Prostate gland (tissue), 2 donors: ENCODE results near the gene ZNF423. TPM values are rescaled to one million over a fixed set of nuclear protein-coding genes. Genes with fewer than 3 reads are reported as not detected.

ENCODE experiments used
- DNase-seq: peaks from one replicate; pipeline ENCODE4 v3.0.0-alpha.2; 2019; ENCODE audit warnings: low spot score
- H3K27ac ChIP-seq, 2 donors: fragments of 200-600 bp; sonication (generic); 2 replicates each; pipeline ENCODE4 v1.5.1; 2017 to 2019
- H3K27me3 ChIP-seq: fragments of 200-600 bp; sonication (generic); replicated peaks from 2 replicates; pipeline ENCODE4 v1.5.1; 2019; ENCODE audit not compliant: insufficient read depth
- H3K36me3 ChIP-seq, 2 donors: fragments of 200-600 bp; sonication (generic); 1 replicate in 1 of 2; 2 replicates in 1 of 2; pipeline versions ENCODE4 v1.5.1 to v1.8.1; 2017 to 2019
- H3K4me1 ChIP-seq: fragments of 200-600 bp; sonication (generic); replicated peaks from 2 replicates; pipeline ENCODE4 v1.5.1; 2019
- H3K4me3 ChIP-seq, 2 donors: fragments of 200-600 bp; sonication (generic); 2 replicates each; pipeline ENCODE4 v1.5.1; 2017 to 2019
- H3K9me3 ChIP-seq: fragments of 200-600 bp; sonication (generic); 2 replicates; pipeline ENCODE4 v1.5.1; 2017
- CTCF ChIP-seq, 4 experiments: fragments of 200-600 bp in 2 of 4; fragments of 450-650 bp in 2 of 4; sonication (generic) in 2 of 4; IDR thresholded peaks; 1 replicate in 3 of 4; 2 replicates in 1 of 4; pipeline ENCODE4 v1.5.1; 2016 to 2019; ENCODE audit warnings: antibody characterized with exemption in 4 of 4, mild to moderate bottlenecking in 2 of 4, moderate library complexity in 2 of 4
- POLR2A ChIP-seq: fragments of 450-650 bp; IDR thresholded peaks from one replicate; pipeline ENCODE4 v1.6.1; 2016; ENCODE audit warnings: antibody characterized with exemption, mild to moderate bottlenecking
- POLR2AphosphoS5 ChIP-seq: sonication (generic); formaldehyde crosslinking; IDR thresholded peaks from one replicate; pipeline ENCODE4 v1.6.1; 2017; ENCODE audit warnings: antibody characterized with exemption
- WGBS: methylation state at CpG from one replicate; pipeline ENCODE4 v1.1.5; 2018; 5-methylcytosine and 5-hydroxymethylcytosine counted together
- intact Hi-C: fragments of 100-400 bp; cut with DNase I; formaldehyde crosslinking; loops from one replicate; pipeline ENCODE4 v1.14.2; 2022
- total RNA-seq, 2 donors: library from RNA; depleted of rRNA; stranded (reverse); fragments of >200 nt; gene quantifications; one replicate each; pipeline ENCODE4 v1.1.0, GENCODE V29; 2016

The ZNF423 gene
- total RNA-seq, 2 donors from 2014 or later, result 6.1 to 22.7 TPM

DNA sequence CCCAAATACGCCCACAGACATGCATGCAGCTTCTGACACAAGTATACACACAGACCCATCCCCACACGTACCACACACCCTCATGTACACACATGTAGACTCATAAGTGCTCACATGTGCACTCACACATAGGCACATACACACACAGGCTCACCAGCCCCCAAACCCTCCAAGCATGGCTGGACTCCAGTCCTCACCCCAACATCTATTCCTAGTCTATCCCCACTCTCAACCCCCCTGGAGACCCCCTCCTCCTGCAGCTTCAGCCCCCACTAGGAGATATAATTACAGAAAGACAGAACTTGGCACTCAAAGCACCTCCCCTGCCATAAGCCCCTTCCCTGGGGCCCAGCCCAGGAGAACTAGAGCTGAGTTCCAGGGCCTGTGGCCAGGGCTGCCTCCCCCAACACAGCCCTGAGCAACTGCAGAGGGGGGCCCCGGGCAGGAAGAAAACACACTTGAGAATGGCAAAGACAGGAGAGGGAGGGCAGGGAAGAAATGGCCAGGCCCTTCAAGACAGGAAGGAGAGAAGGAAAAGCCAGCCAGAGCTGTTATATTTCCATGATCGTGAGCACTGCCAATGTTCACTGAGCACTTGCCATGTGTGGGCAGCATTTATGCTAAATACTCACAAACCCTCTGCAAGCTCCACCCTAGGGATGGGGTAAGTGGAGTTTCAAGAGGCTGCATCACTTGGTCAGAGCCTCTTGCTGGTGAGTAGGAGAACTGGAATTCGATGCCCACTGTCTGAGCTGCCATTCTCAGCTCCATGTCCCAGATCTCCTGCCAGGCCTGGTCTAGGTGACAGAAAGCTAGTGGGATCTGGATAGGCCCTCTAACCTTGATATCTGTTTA lies 224.5 kb downstream of the ZNF423 start:
- no peaks in the 10 kb centered on the region for H3K36me3 ChIP-seq
- no peaks in the 10 kb centered on the region for H3K27me3 ChIP-seq
- no peak for DNase-seq
- H3K27ac ChIP-seq, result no peak overlapping the region
- H3K4me3 ChIP-seq, result no peak overlapping the region
- TF ChIP-seq CTCF (IDR thresholded peaks at IDR 0.05) (no peak), POLR2A (no peak), POLR2AphosphoS5 (no peak)
- 50% methylated on average over 5 of the region's 5 CpGs for WGBS
- no peaks in the 10 kb centered on the region for H3K9me3 ChIP-seq
- no peaks in the 10 kb centered on the region for H3K4me1 ChIP-seq
- intact Hi-C loops, result no loop called here

GRCh38 chr16:49630783-49631182 lies 225.1 kb downstream of the ZNF423 start:
- Histone ChIP-seq H3K27me3 (no peaks in the 10 kb centered on the region), H3K36me3 (no peaks in the 10 kb centered on the region), H3K4me3 (no peak overlapping the region), H3K27ac (no peak overlapping the region), H3K4me1 (no peaks in the 10 kb centered on the region), H3K9me3 (no peaks in the 10 kb centered on the region)
- WGBS, result 91% methylated on average over 4 of the region's 4 CpGs
- no peak for TF ChIP-seq POLR2A
- intact Hi-C loops, result no loop called here
- DNase-seq, result no peak

DNA sequence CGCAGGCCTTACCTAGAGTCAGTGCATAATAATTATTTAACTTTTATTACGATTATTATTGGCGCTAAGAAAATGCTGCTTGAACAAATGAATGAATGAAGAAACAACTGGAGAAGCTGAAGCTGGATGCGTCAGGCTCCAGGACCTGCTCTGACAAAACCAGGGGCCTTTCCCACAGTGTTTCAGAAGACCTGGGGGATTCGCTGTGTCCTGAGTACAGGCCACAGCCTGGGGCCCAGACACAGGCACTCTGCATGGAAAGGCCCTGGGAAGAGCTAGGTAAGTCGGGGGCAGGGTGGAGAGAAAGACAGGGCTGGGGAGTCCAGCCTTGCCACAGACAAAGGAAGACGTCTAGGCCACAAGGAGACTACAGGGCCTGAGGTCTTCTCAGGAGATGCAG lies 226.1 kb downstream of the ZNF423 start:
- H3K9me3 ChIP-seq, result no peaks in the 10 kb centered on the region
- no peak overlapping the region for H3K4me3 ChIP-seq
- no peaks in the 10 kb centered on the region for H3K4me1 ChIP-seq
- no peak overlapping the region for H3K27ac ChIP-seq
- WGBS, result 95% methylated on average over 7 of the region's 7 CpGs
- no peak for DNase-seq
- no peak for TF ChIP-seq POLR2AphosphoS5
- no peak for TF ChIP-seq POLR2A
- no peak for TF ChIP-seq CTCF (IDR thresholded peaks at IDR 0.05)
- H3K36me3 ChIP-seq, result no peaks in the 10 kb centered on the region
- intact Hi-C loops, result no loop called here
- H3K27me3 ChIP-seq, result no peaks in the 10 kb centered on the region

- H3K27me3 ChIP-seq, result no peaks in the 10 kb centered on the region
- WGBS, result 96% methylated on average over 3 of the region's 3 CpGs
- H3K9me3 ChIP-seq, result no peaks in the 10 kb centered on the region
- H3K4me1 ChIP-seq, result no peaks in the 10 kb centered on the region
- no peak overlapping the region for H3K27ac ChIP-seq
- no peaks in the 10 kb centered on the region for H3K36me3 ChIP-seq
- DNase-seq, result no peak
- H3K4me3 ChIP-seq, result no peak overlapping the region
- TF ChIP-seq CTCF (IDR thresholded peaks at IDR 0.05), result no peak
- TF ChIP-seq POLR2AphosphoS5, result no peak
- TF ChIP-seq POLR2A, result no peak
- intact Hi-C loops, result no loop called here
Observed at GRCh38 chr16:49628148-49628547, 227.8 kb downstream of the ZNF423 start.

- 66% methylated on average over 3 of the region's 3 CpGs for WGBS
Observed at GRCh38 chr16:49625311-49626065, 230.4 kb downstream of the ZNF423 start.

More at GRCh38 chr16:49625311-49626065, 230.4 kb downstream of the ZNF423 start:
- no peaks in the 10 kb centered on the region for H3K4me1 ChIP-seq
- no peak overlapping the region for H3K27ac ChIP-seq
- no peak overlapping the region for H3K4me3 ChIP-seq
- intact Hi-C loops, result no loop called here
- no peaks in the 10 kb centered on the region for H3K9me3 ChIP-seq
- TF ChIP-seq POLR2A, result no peak
- TF ChIP-seq POLR2AphosphoS5, result no peak
- no peak for TF ChIP-seq CTCF (IDR thresholded peaks at IDR 0.05)
- no peaks in the 10 kb centered on the region for H3K36me3 ChIP-seq
- no peaks in the 10 kb centered on the region for H3K27me3 ChIP-seq
- no peak for DNase-seq
